Measurements from ENCODE around the gene TTC21B.

DNA sequence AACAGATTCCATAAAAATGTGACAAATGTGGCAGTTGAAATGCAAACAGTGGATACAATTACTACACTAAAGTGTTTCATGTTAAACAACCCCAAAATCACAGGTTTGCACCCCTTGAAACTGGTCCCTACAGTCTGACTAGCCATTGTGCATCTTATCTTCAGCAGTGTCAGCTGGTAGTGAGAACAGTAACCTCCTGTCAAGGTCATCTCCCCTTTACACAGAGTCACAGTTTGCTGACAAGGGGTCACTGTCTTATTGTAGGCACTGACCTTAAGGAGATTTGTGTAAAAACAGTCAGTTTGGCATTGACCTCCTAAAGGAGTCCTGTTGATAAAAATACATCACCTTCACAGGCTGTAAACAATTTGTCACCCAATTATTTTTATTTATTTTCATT, 37.3 kb upstream of the TTC21B start:
- TF ChIP-seq POLR2A (IDR thresholded peaks at IDR 0.05; ENCODE audit: low read depth, low read length) = no peak
- no peak for TF ChIP-seq TAF1 (IDR thresholded peaks at IDR 0.05; ENCODE audit: low read depth, low read length)

Measured in GM12891 (cell line).